ENCODE measurements around the gene CHCHD6.

The CHCHD6 gene

DNA sequence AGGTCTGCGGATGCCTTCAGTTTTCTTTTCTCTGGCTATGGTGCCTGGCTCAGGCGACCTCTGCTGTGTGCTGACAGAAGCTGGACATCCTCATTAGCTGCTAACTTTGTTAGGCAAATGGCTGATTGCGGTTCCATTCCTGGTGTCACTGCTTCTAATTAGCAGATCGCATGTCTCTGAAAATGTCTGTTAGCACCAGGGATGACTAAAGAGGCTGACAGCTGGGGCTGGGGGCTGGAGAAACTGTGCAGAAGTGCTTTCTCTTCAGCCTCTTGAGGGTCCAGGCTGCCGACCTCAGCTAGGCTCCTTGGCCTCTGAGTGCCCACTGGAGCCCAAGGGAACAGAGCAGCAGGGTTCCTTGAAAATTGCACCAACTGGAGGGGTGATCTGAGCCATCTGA, 39.3 kb downstream of the CHCHD6 start:
- no peak for DNase-seq (ENCODE audit: low spot score)

- no peak for DNase-seq (ENCODE audit: low spot score)
Measured at GRCh38 chr3:126743781-126744180, 39.7 kb downstream of the CHCHD6 start.

- DNase-seq (ENCODE audit: low spot score) = no peak
Measured at GRCh38 chr3:126745760-126746394, 41.8 kb downstream of the CHCHD6 start.

- no peak for DNase-seq (ENCODE audit: low spot score)
Measured at GRCh38 chr3:126746395-126747177, 42.5 kb downstream of the CHCHD6 start.

DNA sequence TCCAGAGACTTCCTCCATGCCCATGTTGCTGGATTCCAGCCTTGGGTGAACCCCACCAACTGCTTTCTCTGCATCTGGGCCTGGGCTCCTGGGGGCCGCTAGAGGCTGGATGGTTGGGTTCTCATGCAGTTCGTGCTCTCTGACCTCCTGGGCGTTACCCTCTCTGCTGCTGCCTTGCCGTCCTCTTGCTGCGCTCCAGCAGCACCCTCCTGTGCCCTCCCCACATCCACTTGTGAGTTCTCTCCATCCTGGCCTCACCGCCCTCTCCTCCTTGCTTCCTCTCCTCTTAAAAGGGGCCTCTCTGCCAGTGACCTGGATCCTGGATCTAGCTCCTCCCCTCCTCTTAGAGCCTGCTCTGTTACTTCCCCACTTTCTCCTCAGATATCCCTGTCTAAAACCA, 43.7 kb downstream of the CHCHD6 start:
- no peak for DNase-seq (ENCODE audit: low spot score)

- DNase-seq (ENCODE audit: low spot score) = no peak
Measured at GRCh38 chr3:126748701-126749546, 44.9 kb downstream of the CHCHD6 start.

GRCh38 chr3:126749547-126749875, 45.5 kb downstream of the CHCHD6 start:
- no peak for DNase-seq (ENCODE audit: low spot score)

- DNase-seq (ENCODE audit: low spot score) = no peak
Measured at GRCh38 chr3:126749931-126750755, 46.1 kb downstream of the CHCHD6 start.

DNA sequence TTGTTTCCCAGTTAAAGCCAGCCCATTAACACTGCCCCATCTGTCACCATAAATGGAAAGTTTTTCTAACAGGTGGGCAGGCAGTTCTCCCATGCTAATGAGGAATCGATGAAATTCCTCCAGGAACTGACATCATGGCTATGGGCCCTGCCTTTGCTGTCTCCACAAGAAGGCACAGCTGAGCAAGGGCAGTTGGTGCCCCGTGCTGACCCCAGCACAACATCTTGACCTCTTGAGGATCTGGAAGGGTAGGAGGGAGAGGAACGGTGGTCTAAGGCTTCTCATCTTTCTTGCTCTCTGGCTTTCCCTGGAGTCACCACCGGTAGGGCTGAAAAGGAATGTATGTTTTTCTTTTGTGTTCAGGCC, 46.7 kb downstream of the CHCHD6 start:
- no peak for DNase-seq (ENCODE audit: low spot score)

DNA sequence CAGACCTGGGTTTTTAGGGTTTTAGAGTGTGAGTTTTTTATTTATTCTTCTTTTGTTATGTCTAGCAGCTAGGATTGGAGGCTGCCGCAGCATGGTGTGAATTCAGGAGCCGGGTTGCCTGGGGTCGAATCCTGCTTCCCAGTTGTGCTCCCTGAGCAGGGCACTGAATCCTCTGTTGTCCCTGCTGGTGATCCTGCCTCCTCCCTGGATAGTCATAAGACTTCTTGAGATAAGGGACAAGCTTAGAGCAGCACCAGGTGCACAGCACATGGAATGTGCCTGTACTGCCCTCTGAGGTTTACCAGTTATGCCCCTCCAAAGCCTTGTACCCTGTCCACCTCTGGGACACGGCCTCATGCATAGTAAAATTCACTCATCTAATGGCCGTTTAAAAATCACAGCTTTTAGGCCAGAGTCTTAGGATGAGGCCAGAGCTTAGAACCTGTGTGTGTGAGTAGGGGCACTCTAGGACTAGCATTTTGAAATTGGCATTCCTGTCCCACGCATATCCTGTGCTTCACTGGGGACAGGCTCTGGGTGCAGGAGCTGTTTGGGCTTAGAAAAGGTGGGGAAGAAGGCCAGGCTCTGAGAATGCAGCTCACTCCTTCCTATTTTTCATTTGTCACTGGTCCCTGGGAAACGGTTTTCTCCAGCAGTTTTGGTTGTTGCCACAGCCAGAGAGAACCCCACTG, 47.7 kb downstream of the CHCHD6 start:
- no peak for DNase-seq (ENCODE audit: low spot score)

DNA sequence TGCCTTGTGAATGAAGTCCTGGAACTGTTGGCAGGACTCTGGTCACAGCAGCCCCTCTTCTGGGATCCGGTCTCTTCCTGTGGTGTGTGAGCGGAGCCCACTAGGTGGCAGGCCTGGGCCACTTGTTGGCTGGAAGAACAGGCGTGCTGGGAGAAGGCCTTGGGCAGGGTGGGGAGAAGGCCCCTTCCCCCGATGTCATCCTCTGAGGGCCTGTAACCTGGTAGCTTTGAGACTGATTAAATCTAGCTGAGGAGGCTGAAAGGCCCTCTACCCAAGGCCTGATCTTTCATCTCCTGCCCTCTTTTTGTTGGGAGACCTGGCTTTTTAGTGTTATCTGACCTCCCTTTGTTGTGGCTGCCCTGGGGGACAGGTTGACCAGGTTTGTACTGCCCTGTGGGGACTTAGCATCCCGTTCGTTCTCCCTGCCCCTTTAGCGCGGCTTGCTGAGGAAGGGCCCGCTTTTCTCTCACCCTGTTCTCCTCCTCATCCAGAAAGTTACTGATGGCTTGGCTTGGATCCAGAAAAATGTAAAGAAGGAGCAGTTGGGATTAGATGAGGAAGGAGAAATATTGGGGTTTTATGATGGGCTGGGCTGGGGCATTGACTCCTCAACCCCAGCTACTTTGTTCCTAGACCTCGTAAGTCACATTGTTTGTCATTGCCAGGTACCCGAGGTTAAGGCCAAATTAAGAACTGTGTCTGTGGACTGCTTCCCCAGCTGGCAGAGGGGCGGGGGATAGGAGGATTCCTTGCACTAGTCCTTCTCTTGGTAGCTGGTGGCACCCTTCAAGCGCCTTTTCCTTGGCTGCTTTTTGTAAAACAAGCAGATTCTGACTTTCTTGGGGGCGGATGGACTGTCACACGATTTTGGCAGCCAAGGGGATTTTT, 48.5 kb downstream of the CHCHD6 start:
- peak; percentile 67 for DNase-seq (ENCODE audit: low spot score)

GRCh38 chr3:126753191-126754160, 49.4 kb downstream of the CHCHD6 start:
- DNase-seq (ENCODE audit: low spot score) = no peak

DNA sequence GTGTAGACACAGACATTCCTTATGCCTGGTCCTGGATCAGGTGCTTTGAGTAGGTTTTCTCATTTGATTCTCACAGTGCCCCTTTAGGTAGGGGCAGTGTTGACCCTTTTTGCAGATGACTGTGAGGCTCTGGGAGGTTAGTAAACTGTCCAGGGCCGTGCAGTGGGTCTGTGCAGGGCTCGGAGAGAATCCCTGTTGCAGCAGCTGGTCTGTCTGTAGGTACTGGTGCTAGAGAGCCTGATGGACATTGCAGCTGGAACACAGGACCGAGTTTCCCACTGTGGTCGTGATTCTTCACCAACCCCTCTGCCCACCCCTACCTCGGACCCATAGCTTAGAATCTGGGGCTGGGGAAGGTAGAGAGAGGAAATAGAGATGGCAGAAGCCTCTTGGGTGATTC, 51.8 kb downstream of the CHCHD6 start:
- DNase-seq (ENCODE audit: low spot score) = no peak

DNA sequence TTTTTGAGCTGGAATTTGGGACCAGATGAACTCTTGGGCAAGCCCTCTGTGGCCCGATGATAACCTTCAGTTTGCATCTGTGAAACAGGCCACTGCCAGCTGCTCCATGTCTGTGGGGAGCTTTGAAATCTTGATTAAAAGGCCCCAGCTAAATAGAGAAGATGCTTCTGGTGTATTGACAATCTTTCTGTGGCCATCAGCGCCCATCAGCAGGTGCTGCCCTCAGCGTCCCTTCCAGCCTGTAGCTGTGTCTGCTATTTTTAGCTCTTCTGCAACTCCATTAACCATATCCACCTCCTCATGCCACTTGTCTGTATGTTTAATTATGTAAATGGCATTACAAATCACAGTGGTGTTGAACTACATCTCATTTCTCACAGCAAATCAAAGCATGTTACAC, 54.0 kb downstream of the CHCHD6 start:
- DNase-seq (ENCODE audit: low spot score) = no peak

DNA sequence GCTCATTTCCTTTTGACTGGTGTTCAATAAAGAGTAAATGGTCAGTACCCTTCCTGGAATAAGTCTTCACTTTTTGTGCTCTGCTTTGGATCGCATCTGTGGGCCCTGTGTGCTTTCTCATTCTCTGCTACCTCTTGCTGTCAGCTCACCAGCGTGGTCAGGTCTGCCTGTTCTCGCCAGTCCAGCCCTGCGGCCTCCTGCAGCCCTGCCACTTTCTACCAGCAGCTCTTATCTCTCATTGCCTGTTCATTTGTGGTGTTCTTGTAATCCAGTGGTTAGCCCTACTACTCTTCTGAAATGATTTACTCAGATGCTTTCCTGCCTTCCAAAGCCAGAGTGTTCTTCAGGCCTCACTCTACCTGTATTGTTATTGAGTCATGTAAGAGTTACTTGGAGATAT, 54.8 kb downstream of the CHCHD6 start:
- DNase-seq (ENCODE audit: low spot score) = no peak

DNA sequence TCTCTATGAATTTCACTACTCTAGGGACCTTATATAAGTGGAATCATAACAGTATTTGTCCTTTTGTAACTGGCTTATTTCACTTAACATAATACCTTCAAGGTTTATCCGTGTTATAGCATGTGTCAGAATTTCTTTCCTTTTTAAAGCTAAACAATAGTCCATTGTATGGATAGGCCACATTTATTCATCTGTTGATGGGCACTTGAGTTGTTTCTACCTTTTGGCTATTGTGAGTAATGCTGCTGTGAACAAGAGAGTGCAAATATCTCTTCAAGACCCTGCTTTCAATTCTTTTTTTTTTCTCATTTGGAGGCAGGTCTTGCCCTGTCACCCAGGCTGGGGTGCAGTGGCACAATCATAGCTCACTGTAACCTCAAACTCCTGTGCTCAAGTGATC, 56.5 kb downstream of the CHCHD6 start:
- DNase-seq (ENCODE audit: low spot score) = no peak

DNA sequence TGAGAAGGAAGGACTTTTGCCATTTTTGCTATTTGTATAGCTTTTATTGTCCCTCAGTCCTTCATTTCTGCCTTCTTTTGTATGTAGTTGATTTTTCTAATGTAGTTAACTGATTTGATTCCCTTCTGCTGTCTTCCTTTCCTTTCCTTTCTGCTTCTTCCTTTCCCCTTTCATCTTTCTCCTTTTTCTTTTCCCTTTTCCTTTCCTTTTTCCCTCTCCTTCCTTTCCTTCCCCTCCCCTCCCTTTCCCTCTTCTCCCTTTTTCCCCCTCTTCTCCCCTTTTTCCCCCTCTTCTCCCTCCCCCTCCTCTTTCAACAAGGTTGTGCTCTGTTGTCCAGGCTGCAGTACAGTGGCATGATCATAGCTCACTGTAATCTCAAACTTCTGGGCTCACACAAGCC, 59.0 kb downstream of the CHCHD6 start:
- DNase-seq (ENCODE audit: low spot score) = no peak

DNA sequence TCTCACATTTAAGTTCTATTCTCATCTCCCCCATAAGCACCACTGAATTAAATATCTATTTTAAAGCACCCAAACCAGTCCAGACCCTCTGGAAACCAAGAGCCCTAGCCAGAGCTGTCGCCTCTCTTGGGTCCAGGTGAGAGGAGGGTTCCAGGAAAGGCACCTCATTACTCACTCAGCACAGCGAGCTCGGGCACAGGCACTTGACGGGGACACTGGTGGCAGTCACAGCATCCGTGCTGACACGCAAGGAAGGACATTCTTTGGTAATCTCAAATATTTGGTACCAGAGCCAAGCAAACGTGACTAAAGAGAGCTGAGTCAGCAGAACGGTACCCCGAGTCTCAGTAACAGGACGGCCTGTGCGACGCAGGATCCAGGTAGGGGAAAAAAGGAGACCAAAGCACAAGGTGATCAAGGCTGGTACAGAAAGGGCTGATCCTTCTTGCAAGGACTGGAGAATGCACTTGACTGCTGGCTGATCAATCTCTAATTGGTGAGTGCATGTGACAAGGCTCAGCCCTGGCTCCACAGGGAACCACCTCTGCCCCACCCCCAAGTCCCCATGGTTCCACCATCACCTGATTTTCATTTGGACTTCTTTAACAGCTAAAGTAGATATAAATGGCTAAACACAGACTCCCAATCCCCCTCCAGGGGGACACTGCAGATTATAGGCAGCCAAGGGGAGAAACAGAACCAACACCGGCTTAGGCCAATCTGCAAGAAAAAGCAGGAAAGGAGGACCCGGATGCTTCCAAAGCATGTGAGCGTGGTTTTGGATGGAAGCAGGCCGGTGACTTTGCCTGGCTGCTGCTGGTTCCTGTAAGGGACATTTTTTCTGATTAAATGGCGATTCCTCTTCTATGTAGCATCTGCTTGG, 61.4 kb downstream of the CHCHD6 start:
- no peak for DNase-seq (ENCODE audit: low spot score)
